CD4-positive, alpha-beta T cell treated with Interleukin-4 for 1 hour (primary cell): ENCODE data around the gene VPS26B.
"Not testable (repeated sequence)": the region's sequence is repeated elsewhere in the genome, so short reads cannot be mapped to it uniquely, and the experiment has no call there.

Experiments
- DNase-seq, 2 donors: peaks; one replicate each; pipeline ENCODE4 v3.0.0-alpha.2; 2020 to 2022

VPS26B gene

GRCh38 chr11:134260983-134261382, 36.5 kb downstream of the VPS26B start:
- DNase-seq, result no peak

- DNase-seq, result peak; percentile 25 to 52
These were observed 37.4 kb downstream of the VPS26B start for GRCh38 chr11:134261626-134262488.

GRCh38 chr11:134264966-134265764, 40.7 kb downstream of the VPS26B start:
- no peak for DNase-seq

GRCh38 chr11:134266440-134266839, 42.0 kb downstream of the VPS26B start:
- DNase-seq, result no peak

- no peak for DNase-seq
These were observed 42.4 kb downstream of the VPS26B start for GRCh38 chr11:134266841-134267251.

GRCh38 chr11:134267461-134267860, 43.0 kb downstream of the VPS26B start:
- DNase-seq, result no peak

GRCh38 chr11:134267966-134268365, 43.5 kb downstream of the VPS26B start:
- DNase-seq, result no peak

- peak in 1 of 2 donors; percentile 62 for DNase-seq
These were observed 45.8 kb downstream of the VPS26B start for GRCh38 chr11:134270250-134270714.

GRCh38 chr11:134271978-134272377, 47.5 kb downstream of the VPS26B start:
- no peak for DNase-seq

- no peak for DNase-seq
These were observed 48.2 kb downstream of the VPS26B start for GRCh38 chr11:134272381-134273316.

- DNase-seq, result no peak
These were observed 48.8 kb downstream of the VPS26B start for GRCh38 chr11:134273317-134273712.

GRCh38 chr11:134275188-134275533, 50.7 kb downstream of the VPS26B start:
- no peak for DNase-seq

- peak; percentile 75 to 83 for DNase-seq
These were observed 51.3 kb downstream of the VPS26B start, which contains the start of gene GLB1L3 for GRCh38 chr11:134275534-134276395. Gene GLB1L3, plus strand, starts transcription at chr11:134276379. Its CDS starts 362 bp downstream, at chr11:134276741.

- DNase-seq, result no peak
These were observed 52.1 kb downstream of the VPS26B start for GRCh38 chr11:134276396-134277182.

GRCh38 chr11:134277183-134278001, 52.9 kb downstream of the VPS26B start:
- DNase-seq, result no peak

- DNase-seq, result no peak
These were observed 53.9 kb downstream of the VPS26B start for GRCh38 chr11:134278356-134278755.

- DNase-seq, result not testable (repeated sequence)
These were observed 57.2 kb downstream of the VPS26B start for GRCh38 chr11:134281635-134282034.

GRCh38 chr11:134282121-134283045, 57.9 kb downstream of the VPS26B start:
- no peak for DNase-seq
